CD14-positive monocyte (primary cell): Measurements from ENCODE around the gene FRAS1. TPM values are rescaled to one million over a fixed set of nuclear protein-coding genes. Genes with fewer than 3 reads are reported as not detected.

Experiments used
- DNase-seq, 3 donors: peaks; one replicate each; pipeline ENCODE4 v3.0.0-alpha.2; 2011 to 2022
- H2AFZ ChIP-seq: 2 replicates; pipeline ENCODE4 v1.6.0; 2012; ENCODE audit warnings: mild to moderate bottlenecking, low read depth, low read length, inconsistent platforms; ENCODE audit not compliant: insufficient read depth, poor library complexity, severe bottlenecking
- H3K27ac ChIP-seq, 2 donors: 1 replicate in 1 of 2; 2 replicates in 1 of 2; pipeline ENCODE4 v1.5.1; 2012 to 2013; ENCODE audit warnings: low read length in 2 of 2, control low read depth in 1 of 2, inconsistent platforms in 1 of 2, low read depth in 1 of 2, mild to moderate bottlenecking in 1 of 2
- H3K27me3 ChIP-seq, 2 donors: one replicate each; pipeline versions ENCODE4 v1.6.0 to v1.6.1; 2011 to 2013; ENCODE audit warnings: low read length in 2 of 2; ENCODE audit not compliant: control insufficient read depth in 2 of 2, insufficient read depth in 2 of 2
- H3K36me3 ChIP-seq, 2 donors: replicated peaks in 1 of 2; 1 replicate in 1 of 2; 2 replicates in 1 of 2; pipeline versions ENCODE4 v1.5.1 to v1.6.1; 2012 to 2013; ENCODE audit warnings: low read length in 2 of 2, control low read depth in 1 of 2, inconsistent platforms in 1 of 2, mild to moderate bottlenecking in 1 of 2; ENCODE audit not compliant: insufficient read depth in 2 of 2, control insufficient read depth in 1 of 2
- H3K4me1 ChIP-seq, 2 donors: 1 replicate in 1 of 2; 2 replicates in 1 of 2; pipeline versions ENCODE4 v1.5.1 to v1.6.1; 2012 to 2013; ENCODE audit warnings: low read length in 2 of 2, control low read depth in 1 of 2, inconsistent platforms in 1 of 2, mild to moderate bottlenecking in 1 of 2, moderate library complexity in 1 of 2; ENCODE audit not compliant: insufficient read depth in 2 of 2, control insufficient read depth in 1 of 2
- H3K4me2 ChIP-seq: replicated peaks from 2 replicates; pipeline ENCODE3; 2012; ENCODE audit warnings: low read length, moderate library complexity, mild to moderate bottlenecking; ENCODE audit not compliant: poor library complexity, severe bottlenecking; ENCODE audit errors: extremely low read depth
- H3K4me3 ChIP-seq, 3 experiments: fragments of 200-600 bp in 1 of 3; sonication (generic) in 1 of 3; replicated peaks in 1 of 3; 1 replicate in 2 of 3; 2 replicates in 1 of 3; pipeline ENCODE4 v1.5.1; 2011 to 2013; ENCODE audit warnings: low read length in 3 of 3, mild to moderate bottlenecking in 3 of 3, control low read depth in 2 of 3, low read depth in 2 of 3, inconsistent platforms in 1 of 3, moderate library complexity in 1 of 3
- H3K79me2 ChIP-seq: 2 replicates; pipeline ENCODE4 v1.6.0; 2012; ENCODE audit warnings: mild to moderate bottlenecking, control low read depth, inconsistent platforms, low read length, moderate library complexity; ENCODE audit not compliant: insufficient read depth
- H3K9ac ChIP-seq: 2 replicates; pipeline ENCODE4 v1.6.0; 2017; ENCODE audit warnings: low read length, mild to moderate bottlenecking; ENCODE audit not compliant: insufficient read depth, poor library complexity, severe bottlenecking
- H3K9me3 ChIP-seq, 2 donors: replicated peaks in 1 of 2; 1 replicate in 1 of 2; 2 replicates in 1 of 2; pipeline versions ENCODE4 v1.5.1 to v1.6.1; 2012 to 2013; ENCODE audit warnings: low read length in 2 of 2, control low read depth in 1 of 2; ENCODE audit not compliant: control insufficient read depth in 1 of 2, insufficient read depth in 1 of 2
- H4K20me1 ChIP-seq: 2 replicates; pipeline ENCODE4 v1.6.0; 2012; ENCODE audit warnings: mild to moderate bottlenecking, low read length, control low read depth, moderate library complexity; ENCODE audit not compliant: insufficient read depth
- H3K27ac Mint-ChIP-seq, 7 donors: one replicate each; pipeline ENCODE4 v1.8.0; 2020; ENCODE audit warnings: mild to moderate bottlenecking in 7 of 7, mixed read lengths in 7 of 7, moderate library complexity in 6 of 7, inconsistent platforms in 2 of 7
- H3K27me3 Mint-ChIP-seq, 3 donors: one replicate each; pipeline ENCODE4 v1.8.0; 2021 to 2022; ENCODE audit warnings: low read depth in 3 of 3, mild to moderate bottlenecking in 3 of 3, mixed read lengths in 3 of 3, moderate library complexity in 3 of 3, inconsistent platforms in 1 of 3
- H3K36me3 Mint-ChIP-seq, 2 donors: one replicate each; pipeline ENCODE4 v1.8.0; 2020; ENCODE audit warnings: mixed read lengths in 2 of 2, inconsistent platforms in 1 of 2, mild to moderate bottlenecking in 1 of 2
- H3K4me1 Mint-ChIP-seq: one replicate; pipeline ENCODE4 v1.8.0; 2020; ENCODE audit warnings: mild to moderate bottlenecking, mixed read lengths
- H3K4me3 Mint-ChIP-seq, 2 donors: one replicate each; pipeline ENCODE4 v1.8.0; 2020; ENCODE audit warnings: mild to moderate bottlenecking in 2 of 2, mixed read lengths in 2 of 2, moderate library complexity in 1 of 2
- H3K9me3 Mint-ChIP-seq, 7 donors: one replicate each; pipeline ENCODE4 v1.8.0; 2020 to 2022; ENCODE audit warnings: mixed read lengths in 7 of 7, mild to moderate bottlenecking in 6 of 7, moderate library complexity in 6 of 7, inconsistent platforms in 2 of 7
- CTCF ChIP-seq: fragments of 200-600 bp; IDR thresholded peaks from one replicate; pipeline ENCODE4 v1.8.0; 2022; ENCODE audit warnings: antibody characterized with exemption, mild to moderate bottlenecking
- WGBS: methylation state at CpG from one replicate; pipeline ENCODE4 v1.1.5; 2013; ENCODE audit warnings: missing lambda C conversion rate; ENCODE audit not compliant: insufficient coverage; 5-methylcytosine and 5-hydroxymethylcytosine counted together
- intact Hi-C, 2 donors: fragments of 100-400 bp; cut with micrococcal nuclease; formaldehyde crosslinking; loops; one replicate each; pipeline versions ENCODE4 v1.15.0 to v1.15.1; 2023
- polyA plus RNA-seq, 3 donors: library from polyadenylated mRNA; depleted of rRNA in 1 of 3; unstranded in 2 of 3; stranded (reverse) in 1 of 3; fragments of 300-500 nt in 2 of 3; fragments of >200 nt in 1 of 3; fragmentation: Illumina TruSeq in 2 of 3; gene quantifications; 1 replicate in 2 of 3; 2 replicates in 1 of 3; pipeline ENCODE4 v1.2.3, GENCODE V29; 2012 to 2021

Gene FRAS1
- polyA plus RNA-seq, 3 donors, result not detected

GRCh38 chr4:78047366-78047765 is 9.8 kb upstream of the FRAS1 start:
- H3K9me3 Mint-ChIP-seq, result peaks cover 0 to 5% (median 0%) of the 10 kb centered on the region in 7 donors
- no CpG with 5 or more reads among the region's 3 CpGs for WGBS

GRCh38 chr4:78056265-78057129 is 626 bp upstream of the FRAS1 start:
- no peak for TF ChIP-seq CTCF
- Histone ChIP-seq H2AFZ (peak overlapping the region; percentile 38), H4K20me1 (no peaks in the 10 kb centered on the region), H3K36me3 (no peaks in the 10 kb centered on the region), H3K9me3 (peaks cover 0 to 30% of the 10 kb centered on the region in 2 donors), H3K4me2 (peak overlapping the region; percentile 72), H3K4me1 (peaks cover 30 to 35% of the 10 kb centered on the region in 2 donors), H3K27me3 (peaks cover 45 to 77% of the 10 kb centered on the region in 2 donors), H3K79me2 (no peaks in the 10 kb centered on the region), H3K27ac (no peak overlapping the region), H3K4me3 (peak overlapping the region in 1 of 3 experiments; percentile 66), H3K9ac (no peak overlapping the region)
- no peak for DNase-seq
- intact Hi-C loops, result no loop called here
- H3K4me1 Mint-ChIP-seq, result peaks cover 34% of the 10 kb centered on the region
- H3K36me3 Mint-ChIP-seq, result peaks cover 0 to 13% of the 10 kb centered on the region in 2 donors
- peaks cover 0 to 24% (median 14%) of the 10 kb centered on the region in 7 donors for H3K9me3 Mint-ChIP-seq
- H3K27me3 Mint-ChIP-seq, result peaks cover 63 to 83% (median 76%) of the 10 kb centered on the region in 3 donors
- no peak overlapping the region for H3K27ac Mint-ChIP-seq
- peak overlapping the region; percentile 79 to 97 for H3K4me3 Mint-ChIP-seq
- WGBS, result 16% methylated on average over 29 of the region's 39 CpGs

More at GRCh38 chr4:78047366-78047765, 9.8 kb upstream of the FRAS1 start:
- Mint-ChIP-seq H3K36me3 (no peaks in the 10 kb centered on the region), H3K4me1 (no peaks in the 10 kb centered on the region), H3K4me3 (no peak overlapping the region), H3K27ac (no peak overlapping the region), H3K27me3 (peaks cover 5 to 15% (median 9%) of the 10 kb centered on the region in 3 donors)
- Histone ChIP-seq H3K4me2 (no peak overlapping the region), H3K4me3 (no peak overlapping the region), H4K20me1 (no peaks in the 10 kb centered on the region), H3K27me3 (peaks cover 2 to 9% of the 10 kb centered on the region in 2 donors), H3K36me3 (no peaks in the 10 kb centered on the region), H3K9ac (no peak overlapping the region), H3K79me2 (no peaks in the 10 kb centered on the region), H3K9me3 (no peaks in the 10 kb centered on the region), H2AFZ (no peak overlapping the region), H3K27ac (no peak overlapping the region), H3K4me1 (no peaks in the 10 kb centered on the region)
- no peak for DNase-seq
- intact Hi-C loops, result no loop called here
- no peak for TF ChIP-seq CTCF
